Left ventricle myocardium inferior (tissue), 1 donor: ENCODE data around the gene EXOSC5. TPM values are rescaled to one million over a fixed set of nuclear protein-coding genes. Genes with fewer than 3 reads are reported as not detected.
A peak's percentile ranks its signal among the peaks of the same experiment; 100 is the strongest.
"Not testable (repeated sequence)": the region's sequence is repeated elsewhere in the genome, so short reads cannot be mapped to it uniquely, and the experiment has no call there.

Experiments used
- DNase-seq: peaks from one replicate; pipeline ENCODE4 v3.0.0-alpha.2; 2020
- H3K27ac ChIP-seq: fragments of 200-600 bp; replicated peaks from 2 replicates; pipeline ENCODE4 v1.8.0; 2021
- H3K27me3 ChIP-seq: fragments of 200-600 bp; 2 replicates; pipeline ENCODE4 v1.8.0; 2021; ENCODE audit warnings: low read depth
- H3K36me3 ChIP-seq: fragments of 200-600 bp; 2 replicates; pipeline ENCODE4 v1.8.0; 2021
- H3K4me1 ChIP-seq: fragments of 200-600 bp; 2 replicates; pipeline ENCODE4 v1.8.0; 2021
- H3K4me3 ChIP-seq: fragments of 200-600 bp; 2 replicates; pipeline ENCODE4 v1.8.0; 2021; ENCODE audit warnings: mild to moderate bottlenecking, moderate library complexity
- H3K9me3 ChIP-seq: fragments of 200-600 bp; replicated peaks from 2 replicates; pipeline ENCODE4 v1.8.0; 2021
- CTCF ChIP-seq: fragments of 200-600 bp; IDR thresholded peaks from 2 replicates; pipeline ENCODE4 v1.8.0; 2021; ENCODE audit warnings: antibody characterized with exemption, mild to moderate bottlenecking, borderline replicate concordance
- intact Hi-C: fragments of 100-400 bp; cut with micrococcal nuclease; formaldehyde crosslinking; loops from one replicate; pipeline ENCODE4 v1.11.0; 2022
- total RNA-seq: library from RNA; stranded (reverse); fragmentation: NEBNext Ultra II Directional; extraction: Animal tissue kit (Norgen Biotek cat#: 25700); gene quantifications from one replicate; pipeline ENCODE4 v1.2.1, GENCODE V29; 2021
- donor health status: DM: no; HTN: yes; CAD: no; lungs with severe emphysema.

EXOSC5 gene
- total RNA-seq, 1 donor from 2014 or later: 17.4 TPM

DNA sequence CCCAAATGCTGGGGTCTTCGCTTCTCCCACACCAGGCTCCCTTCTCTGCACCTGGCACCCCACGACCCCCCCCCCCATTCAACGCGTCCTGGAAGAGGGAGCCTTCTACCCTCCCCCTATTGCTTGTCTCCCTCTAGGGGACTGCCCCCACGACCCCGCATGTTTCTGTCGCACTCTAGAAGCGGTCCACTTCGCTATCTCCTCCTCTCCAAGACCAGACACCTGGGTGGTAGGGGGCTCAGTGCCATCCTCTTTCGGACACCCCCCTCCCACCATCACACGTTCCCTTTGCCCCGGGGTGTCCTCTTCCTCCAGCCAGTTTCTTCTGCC lies 44.9 kb downstream of the EXOSC5 start:
- TF ChIP-seq CTCF: no peak
- peaks cover 74% of the 10 kb centered on the region for H3K4me1 ChIP-seq
- H3K4me3 ChIP-seq: peak overlapping the region; percentile 93
- H3K27me3 ChIP-seq: peaks cover 13% of the 10 kb centered on the region
- H3K36me3 ChIP-seq: peaks cover 11% of the 10 kb centered on the region
- no peak for DNase-seq
- H3K27ac ChIP-seq: peak overlapping the region; percentile 94
- intact Hi-C loops: no loop called here
- no peaks in the 10 kb centered on the region for H3K9me3 ChIP-seq

DNA sequence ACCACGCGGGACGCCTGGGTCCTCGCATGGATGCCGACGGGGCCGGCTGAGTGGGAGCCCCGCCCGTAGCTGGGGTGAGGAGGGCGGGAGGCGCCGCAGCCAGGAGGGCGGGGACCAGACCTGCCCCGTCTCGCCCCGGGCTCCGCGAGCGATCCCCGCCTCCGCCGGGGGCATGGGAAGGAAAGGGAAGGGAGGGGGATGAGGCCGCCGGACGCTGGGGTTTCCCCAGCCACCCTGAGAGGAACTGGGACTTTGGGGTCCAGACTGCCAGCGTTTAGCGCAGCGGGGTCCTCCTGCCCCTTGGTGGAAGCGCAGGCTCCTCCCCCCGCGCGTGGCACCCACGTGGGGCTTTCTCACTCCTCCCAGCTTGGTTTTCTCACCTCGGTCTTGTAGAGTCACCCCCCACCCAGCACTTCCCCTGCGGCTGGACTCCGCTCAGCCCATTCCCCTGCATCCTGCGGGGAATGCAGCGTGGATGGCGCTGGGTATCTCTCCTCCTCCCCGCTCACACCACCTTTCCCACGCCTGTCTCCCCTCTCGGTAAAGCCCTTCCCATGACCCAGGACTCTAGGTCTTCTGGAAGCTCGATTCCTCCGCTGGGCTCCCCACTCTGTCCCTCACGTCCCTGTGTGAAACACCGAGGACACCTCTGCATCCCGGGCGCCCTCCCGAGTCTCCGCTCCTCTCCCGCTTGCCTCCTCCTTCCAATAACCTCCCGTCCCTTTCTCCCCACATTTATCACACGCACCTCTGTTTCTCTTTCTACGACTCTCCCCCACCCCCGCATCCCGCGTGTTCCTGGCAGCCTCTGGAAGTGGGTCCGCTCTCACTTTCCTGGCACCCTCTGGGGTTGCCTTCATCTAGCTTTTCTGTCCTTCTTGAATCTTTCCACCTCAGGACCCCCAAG lies 45.6 kb downstream of the EXOSC5 start:
- TF ChIP-seq CTCF: no peak
- H3K27ac ChIP-seq: peak overlapping the region; percentile 94
- H3K36me3 ChIP-seq: peaks cover 16% of the 10 kb centered on the region
- peaks cover 74% of the 10 kb centered on the region for H3K4me1 ChIP-seq
- H3K4me3 ChIP-seq: peak overlapping the region; percentile 93
- no peaks in the 10 kb centered on the region for H3K9me3 ChIP-seq
- peaks cover 13% of the 10 kb centered on the region for H3K27me3 ChIP-seq
- intact Hi-C loops: no loop called here
- DNase-seq: peak; percentile 75

DNA sequence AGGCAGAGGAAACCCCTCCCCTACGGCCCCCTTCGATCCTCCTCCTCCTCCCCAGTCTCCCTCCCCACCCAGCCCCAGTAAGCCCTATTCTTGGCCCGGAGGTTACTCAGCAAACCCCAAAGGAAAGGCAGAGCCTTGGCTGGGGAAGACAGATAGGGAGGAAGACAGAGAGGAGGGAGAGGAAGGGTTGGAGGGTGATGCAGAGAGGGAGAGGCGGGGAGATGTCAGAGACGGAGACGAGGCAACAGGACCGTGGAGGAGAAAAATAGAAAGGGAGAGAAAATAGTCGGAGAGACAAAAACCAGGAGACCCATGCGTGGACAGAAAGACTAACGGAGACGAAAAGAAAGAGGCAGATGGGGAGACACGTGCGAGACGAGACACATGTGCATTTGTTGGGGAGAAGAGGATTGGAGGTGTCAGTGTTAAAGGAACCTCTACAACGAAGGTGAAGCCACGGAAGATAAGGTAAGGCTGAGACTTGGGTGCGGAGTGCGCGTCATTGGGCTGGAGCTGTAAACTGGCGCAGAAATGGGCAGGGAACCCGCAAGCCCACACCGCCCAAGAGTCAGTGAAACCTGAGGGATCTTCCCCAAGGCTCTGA lies 46.3 kb downstream of the EXOSC5 start:
- DNase-seq: no peak
- peak overlapping the region; percentile 94 for H3K27ac ChIP-seq
- H3K4me1 ChIP-seq: peaks cover 70% of the 10 kb centered on the region
- TF ChIP-seq CTCF: no peak
- H3K4me3 ChIP-seq: peak overlapping the region; percentile 93
- intact Hi-C loops: no loop called here
- H3K9me3 ChIP-seq: no peaks in the 10 kb centered on the region
- H3K27me3 ChIP-seq: peaks cover 13% of the 10 kb centered on the region
- peaks cover 16% of the 10 kb centered on the region for H3K36me3 ChIP-seq

GRCh38 chr19:41346916-41347315 lies 50.2 kb downstream of the EXOSC5 start:
- H3K27ac ChIP-seq, H3K4me3 ChIP-seq, H3K9me3 ChIP-seq, H3K27me3 ChIP-seq, DNase-seq, intact Hi-C loops: not testable (repeated sequence)
- Histone ChIP-seq H3K36me3 (peaks cover 29% of the 10 kb centered on the region), H3K4me1 (peaks cover 33% of the 10 kb centered on the region)

GRCh38 chr19:41344162-41344561 lies 53.0 kb downstream of the EXOSC5 start:
- Histone ChIP-seq H3K9me3 (no peaks in the 10 kb centered on the region), H3K27ac (no peak overlapping the region), H3K27me3 (no peaks in the 10 kb centered on the region), H3K36me3 (peaks cover 43% of the 10 kb centered on the region), H3K4me3 (no peak overlapping the region), H3K4me1 (peaks cover 9% of the 10 kb centered on the region)
- intact Hi-C loops: no loop called here
- no peak for DNase-seq
- TF ChIP-seq CTCF: no peak
